Neural progenitor cell (in vitro differentiated cells): ENCODE measurements around the gene DRG2. TPM values are rescaled to one million over a fixed set of nuclear protein-coding genes. Genes with fewer than 3 reads are reported as not detected.

Experiments
- DNase-seq: peaks from one replicate; pipeline ENCODE4 v3.0.0-alpha.2; 2016; ENCODE audit warnings: low spot score
- H2AFZ ChIP-seq: fragments of 200-600 bp; sonication (generic); replicated peaks from 2 replicates; pipeline ENCODE4 v1.6.1; 2016; ENCODE audit warnings: antibody characterized with exemption
- H3F3A ChIP-seq: fragments of 200-600 bp; sonication (generic); 2 replicates; pipeline ENCODE4 v1.6.1; 2016; ENCODE audit warnings: antibody characterized with exemption, low read depth
- H3K27ac ChIP-seq: fragments of 200-600 bp; sonication (generic); 2 replicates; pipeline ENCODE4 v1.5.1; 2016; ENCODE audit warnings: mild to moderate bottlenecking
- H3K27me3 ChIP-seq: fragments of 200-600 bp; sonication (generic); 2 replicates; pipeline ENCODE4 v1.6.1; 2016; ENCODE audit warnings: mild to moderate bottlenecking, moderate library complexity
- H3K36me3 ChIP-seq: fragments of 200-600 bp; sonication (generic); 2 replicates; pipeline ENCODE4 v1.5.1; 2016
- H3K4me1 ChIP-seq: fragments of 200-600 bp; sonication (generic); 2 replicates; pipeline ENCODE4 v1.6.1; 2016; ENCODE audit warnings: mixed run types
- H3K4me2 ChIP-seq: fragments of 200-600 bp; sonication (generic); 2 replicates; pipeline ENCODE4 v1.6.1; 2016
- H3K4me3 ChIP-seq: fragments of 200-600 bp; sonication (generic); 2 replicates; pipeline ENCODE4 v1.5.1; 2016
- H3K79me2 ChIP-seq: fragments of 200-600 bp; sonication (generic); 2 replicates; pipeline ENCODE4 v1.6.1; 2016; ENCODE audit warnings: low read depth
- H3K9ac ChIP-seq: fragments of 200-600 bp; sonication (generic); 2 replicates; pipeline ENCODE4 v1.6.1; 2016
- H3K9me3 ChIP-seq: fragments of 200-600 bp; sonication (generic); 2 replicates; pipeline ENCODE4 v1.5.1; 2016; ENCODE audit warnings: low read depth
- H4K20me1 ChIP-seq: fragments of 200-600 bp; sonication (generic); 2 replicates; pipeline ENCODE4 v1.6.1; 2016; ENCODE audit warnings: low read depth
- H3K27ac Mint-ChIP-seq: 3 replicates; pipeline ENCODE4 v1.8.0; 2021; ENCODE audit warnings: mixed read lengths
- H3K27me3 Mint-ChIP-seq: 2 replicates; pipeline ENCODE4 v1.8.0; 2022; ENCODE audit warnings: low read depth, mild to moderate bottlenecking, inconsistent platforms, moderate library complexity, mixed read lengths; ENCODE audit not compliant: insufficient read depth
- H3K36me3 Mint-ChIP-seq: 3 replicates; pipeline ENCODE4 v1.8.0; 2021; ENCODE audit warnings: mixed read lengths
- H3K4me1 Mint-ChIP-seq: 3 replicates; pipeline ENCODE4 v1.8.0; 2021; ENCODE audit warnings: mixed read lengths
- H3K4me3 Mint-ChIP-seq: 3 replicates; pipeline ENCODE4 v1.8.0; 2021; ENCODE audit warnings: mild to moderate bottlenecking, moderate library complexity, mixed read lengths
- H3K9me3 Mint-ChIP-seq: 3 replicates; pipeline ENCODE4 v1.8.0; 2020; ENCODE audit warnings: mixed read lengths
- EZH2 ChIP-seq: fragments of 200-600 bp; sonication (generic); IDR thresholded peaks from 2 replicates; pipeline ENCODE4 v1.6.1; 2017; ENCODE audit warnings: antibody characterized with exemption, mild to moderate bottlenecking, moderate library complexity
- EZH2phosphoT487 ChIP-seq: fragments of 200-600 bp; sonication (generic); IDR thresholded peaks from 2 replicates; pipeline ENCODE4 v1.6.1; 2017; ENCODE audit warnings: antibody characterized with exemption
- total RNA-seq: library from RNA; depleted of rRNA; stranded (reverse); fragments of >200 nt; gene quantifications from 2 replicates; pipeline ENCODE4 v1.2.3, GENCODE V29; 2015; ENCODE audit warnings: low replicate concordance
- TF ChIP-seq, protein P1 (sequence below): fragments of 200-600 bp; sonication (generic); IDR thresholded peaks from 2 replicates; pipeline ENCODE4 v1.5.1; 2017; ENCODE audit warnings: antibody characterized with exemption, mild to moderate bottlenecking

The DRG2 gene
- total RNA-seq, 1 donor from 2014 or later = 24.8 TPM

DNA sequence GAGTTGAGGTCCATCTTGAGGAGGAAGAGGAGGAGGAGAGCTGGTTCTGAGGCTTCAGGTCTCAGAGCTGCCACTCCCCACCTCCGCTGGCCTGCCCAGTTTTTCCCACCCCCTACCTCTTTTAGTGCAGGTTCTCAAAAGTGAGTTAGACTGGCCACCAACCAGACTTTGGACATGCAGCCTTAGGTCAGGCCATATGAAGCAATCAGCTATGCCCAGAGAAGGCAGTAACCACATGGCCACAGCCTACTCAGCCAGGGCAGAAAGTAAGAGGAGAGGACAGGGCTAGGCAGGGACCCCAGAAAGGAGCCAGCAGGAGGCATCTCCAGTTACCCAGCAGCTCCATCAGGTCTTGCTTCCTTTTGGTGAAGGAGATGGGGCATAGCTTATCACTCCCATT lies 29.8 kb downstream of the DRG2 start:
- Histone ChIP-seq H3K79me2 (no peaks in the 10 kb centered on the region), H3K36me3 (no peaks in the 10 kb centered on the region), H3F3A (no peaks in the 10 kb centered on the region), H3K4me1 (no peaks in the 10 kb centered on the region), H3K4me2 (no peak overlapping the region), H4K20me1 (no peaks in the 10 kb centered on the region), H3K9me3 (no peaks in the 10 kb centered on the region), H3K9ac (no peak overlapping the region), H3K27me3 (no peaks in the 10 kb centered on the region), H2AFZ (no peak overlapping the region), H3K4me3 (no peak overlapping the region), H3K27ac (no peak overlapping the region)
- Mint-ChIP-seq H3K27me3 (peaks cover 4% of the 10 kb centered on the region), H3K27ac (no peak overlapping the region), H3K9me3 (peaks cover 10% of the 10 kb centered on the region), H3K4me3 (no peak overlapping the region), H3K4me1 (peaks cover 27% of the 10 kb centered on the region), H3K36me3 (no peaks in the 10 kb centered on the region)
- TF ChIP-seq, protein P1, sequence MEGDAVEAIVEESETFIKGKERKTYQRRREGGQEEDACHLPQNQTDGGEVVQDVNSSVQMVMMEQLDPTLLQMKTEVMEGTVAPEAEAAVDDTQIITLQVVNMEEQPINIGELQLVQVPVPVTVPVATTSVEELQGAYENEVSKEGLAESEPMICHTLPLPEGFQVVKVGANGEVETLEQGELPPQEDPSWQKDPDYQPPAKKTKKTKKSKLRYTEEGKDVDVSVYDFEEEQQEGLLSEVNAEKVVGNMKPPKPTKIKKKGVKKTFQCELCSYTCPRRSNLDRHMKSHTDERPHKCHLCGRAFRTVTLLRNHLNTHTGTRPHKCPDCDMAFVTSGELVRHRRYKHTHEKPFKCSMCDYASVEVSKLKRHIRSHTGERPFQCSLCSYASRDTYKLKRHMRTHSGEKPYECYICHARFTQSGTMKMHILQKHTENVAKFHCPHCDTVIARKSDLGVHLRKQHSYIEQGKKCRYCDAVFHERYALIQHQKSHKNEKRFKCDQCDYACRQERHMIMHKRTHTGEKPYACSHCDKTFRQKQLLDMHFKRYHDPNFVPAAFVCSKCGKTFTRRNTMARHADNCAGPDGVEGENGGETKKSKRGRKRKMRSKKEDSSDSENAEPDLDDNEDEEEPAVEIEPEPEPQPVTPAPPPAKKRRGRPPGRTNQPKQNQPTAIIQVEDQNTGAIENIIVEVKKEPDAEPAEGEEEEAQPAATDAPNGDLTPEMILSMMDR = no peak
- TF ChIP-seq EZH2phosphoT487 = no peak
- TF ChIP-seq EZH2 = no peak
- no peak for DNase-seq

DNA sequence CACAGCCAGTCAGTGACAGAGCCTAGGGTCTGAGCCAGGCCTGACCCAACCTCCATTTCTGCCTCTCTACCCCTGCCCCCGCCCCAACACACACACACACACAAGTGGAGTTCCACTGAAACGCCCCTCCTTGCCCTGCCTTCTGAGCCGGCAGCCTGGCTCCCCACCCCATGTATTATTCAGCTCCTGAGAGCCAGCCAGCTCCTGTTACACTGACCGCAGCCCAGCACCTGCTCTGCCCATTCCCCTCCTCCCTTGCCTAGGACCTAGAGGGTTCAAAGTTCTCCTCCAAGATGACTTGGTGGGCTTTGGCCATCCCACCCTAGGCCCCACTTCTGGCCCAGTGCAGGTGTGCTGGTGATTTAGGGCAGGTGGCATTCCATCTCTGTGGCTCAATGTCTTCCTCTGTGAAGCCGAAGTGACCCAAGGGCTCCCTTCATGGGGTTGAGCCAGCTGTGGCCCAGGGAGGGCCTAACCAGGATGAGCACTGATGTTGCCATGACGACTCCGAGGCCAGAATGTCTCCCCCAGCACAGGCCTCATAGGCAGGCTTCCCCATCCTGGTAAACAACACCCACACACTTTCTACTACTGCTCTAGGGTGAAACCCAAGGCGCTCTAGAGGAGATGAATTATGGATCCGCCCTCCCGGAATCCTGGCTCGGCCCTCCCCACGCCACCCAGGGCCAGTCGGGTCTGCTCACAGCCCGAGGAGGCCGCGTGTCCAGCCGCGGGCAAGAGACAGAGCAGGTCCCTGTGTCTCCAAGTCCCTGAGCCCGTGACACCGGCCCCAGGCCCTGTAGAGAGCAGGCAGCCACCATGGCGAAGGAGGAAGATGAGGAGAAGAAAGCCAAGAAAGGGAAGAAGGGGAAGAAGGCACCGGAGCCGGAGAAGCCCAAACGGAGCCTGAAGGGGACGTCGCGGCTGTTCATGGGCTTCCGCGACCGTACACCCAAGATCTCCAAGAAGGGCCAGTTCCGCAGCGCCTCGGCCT lies 30.5 kb downstream of the DRG2 start:
- Histone ChIP-seq H3K4me1 (no peaks in the 10 kb centered on the region), H2AFZ (no peak overlapping the region), H3K79me2 (no peaks in the 10 kb centered on the region), H3K4me2 (no peak overlapping the region), H3F3A (no peaks in the 10 kb centered on the region), H3K27ac (no peak overlapping the region), H3K9ac (no peak overlapping the region), H3K9me3 (no peaks in the 10 kb centered on the region), H3K36me3 (no peaks in the 10 kb centered on the region), H3K4me3 (no peak overlapping the region), H3K27me3 (no peaks in the 10 kb centered on the region), H4K20me1 (no peaks in the 10 kb centered on the region)
- DNase-seq = no peak
- Mint-ChIP-seq H3K36me3 (no peaks in the 10 kb centered on the region), H3K4me3 (no peak overlapping the region), H3K27me3 (peaks cover 7% of the 10 kb centered on the region), H3K27ac (no peak overlapping the region), H3K9me3 (peaks cover 12% of the 10 kb centered on the region), H3K4me1 (peaks cover 27% of the 10 kb centered on the region)
- no peak for TF ChIP-seq EZH2phosphoT487
- TF ChIP-seq, protein P1 = no peak
- no peak for TF ChIP-seq EZH2

DNA sequence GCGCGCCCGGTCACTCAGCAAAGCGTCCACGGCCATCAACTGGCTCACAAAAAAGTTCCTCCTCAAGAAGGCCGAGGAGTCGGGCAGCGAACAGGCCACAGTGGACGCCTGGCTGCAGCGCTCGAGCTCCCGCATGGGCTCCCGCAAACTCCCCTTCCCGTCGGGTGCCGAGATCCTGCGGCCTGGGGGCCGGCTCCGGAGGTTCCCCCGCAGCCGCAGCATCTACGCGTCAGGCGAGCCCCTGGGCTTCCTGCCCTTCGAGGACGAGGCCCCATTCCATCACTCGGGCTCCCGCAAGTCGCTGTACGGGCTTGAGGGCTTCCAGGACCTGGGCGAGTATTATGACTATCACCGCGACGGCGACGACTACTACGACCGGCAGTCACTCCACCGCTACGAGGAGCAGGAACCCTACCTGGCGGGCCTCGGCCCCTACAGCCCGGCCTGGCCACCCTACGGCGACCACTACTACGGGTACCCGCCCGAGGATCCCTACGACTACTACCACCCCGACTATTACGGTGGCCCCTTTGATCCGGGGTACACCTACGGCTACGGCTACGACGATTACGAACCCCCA lies 31.5 kb downstream of the DRG2 start:
- H3F3A ChIP-seq = no peaks in the 10 kb centered on the region
- TF ChIP-seq EZH2 = no peak
- no peak for TF ChIP-seq EZH2phosphoT487
- TF ChIP-seq, protein P1 = no peak
- no peak for DNase-seq
- H3K27ac ChIP-seq = no peak overlapping the region
- H3K79me2 ChIP-seq = no peaks in the 10 kb centered on the region
- no peaks in the 10 kb centered on the region for H3K27me3 ChIP-seq
- H3K4me1 ChIP-seq = no peaks in the 10 kb centered on the region
- no peaks in the 10 kb centered on the region for H4K20me1 ChIP-seq
- H3K4me3 ChIP-seq = no peak overlapping the region
- no peaks in the 10 kb centered on the region for H3K36me3 Mint-ChIP-seq
- peaks cover 24% of the 10 kb centered on the region for H3K4me1 Mint-ChIP-seq
- no peak overlapping the region for H3K9ac ChIP-seq
- H2AFZ ChIP-seq = no peak overlapping the region
- H3K27me3 Mint-ChIP-seq = peaks cover 7% of the 10 kb centered on the region
- no peak overlapping the region for H3K27ac Mint-ChIP-seq
- H3K4me3 Mint-ChIP-seq = no peak overlapping the region
- peaks cover 12% of the 10 kb centered on the region for H3K9me3 Mint-ChIP-seq
- no peaks in the 10 kb centered on the region for H3K36me3 ChIP-seq
- no peaks in the 10 kb centered on the region for H3K9me3 ChIP-seq
- no peak overlapping the region for H3K4me2 ChIP-seq
